ENCODE data around the gene SPACDR. TPM values are rescaled to one million over a fixed set of nuclear protein-coding genes. Genes with fewer than 3 reads are reported as not detected.
A peak's percentile ranks its signal among the peaks of the same experiment; 100 is the strongest.

Gene SPACDR
- total and polyA plus RNA-seq, 9 of the 15 experiments (the other 6 are each of a cell fraction or from before 2014, with no cell fraction given): 0.07 to 0.55 (median 0.14) TPM; not detected in 1

GRCh38 chr7:100427762-100428198 lies 36.3 kb downstream of the SPACDR start (continued):
- TF ChIP-seq, protein P1, sequence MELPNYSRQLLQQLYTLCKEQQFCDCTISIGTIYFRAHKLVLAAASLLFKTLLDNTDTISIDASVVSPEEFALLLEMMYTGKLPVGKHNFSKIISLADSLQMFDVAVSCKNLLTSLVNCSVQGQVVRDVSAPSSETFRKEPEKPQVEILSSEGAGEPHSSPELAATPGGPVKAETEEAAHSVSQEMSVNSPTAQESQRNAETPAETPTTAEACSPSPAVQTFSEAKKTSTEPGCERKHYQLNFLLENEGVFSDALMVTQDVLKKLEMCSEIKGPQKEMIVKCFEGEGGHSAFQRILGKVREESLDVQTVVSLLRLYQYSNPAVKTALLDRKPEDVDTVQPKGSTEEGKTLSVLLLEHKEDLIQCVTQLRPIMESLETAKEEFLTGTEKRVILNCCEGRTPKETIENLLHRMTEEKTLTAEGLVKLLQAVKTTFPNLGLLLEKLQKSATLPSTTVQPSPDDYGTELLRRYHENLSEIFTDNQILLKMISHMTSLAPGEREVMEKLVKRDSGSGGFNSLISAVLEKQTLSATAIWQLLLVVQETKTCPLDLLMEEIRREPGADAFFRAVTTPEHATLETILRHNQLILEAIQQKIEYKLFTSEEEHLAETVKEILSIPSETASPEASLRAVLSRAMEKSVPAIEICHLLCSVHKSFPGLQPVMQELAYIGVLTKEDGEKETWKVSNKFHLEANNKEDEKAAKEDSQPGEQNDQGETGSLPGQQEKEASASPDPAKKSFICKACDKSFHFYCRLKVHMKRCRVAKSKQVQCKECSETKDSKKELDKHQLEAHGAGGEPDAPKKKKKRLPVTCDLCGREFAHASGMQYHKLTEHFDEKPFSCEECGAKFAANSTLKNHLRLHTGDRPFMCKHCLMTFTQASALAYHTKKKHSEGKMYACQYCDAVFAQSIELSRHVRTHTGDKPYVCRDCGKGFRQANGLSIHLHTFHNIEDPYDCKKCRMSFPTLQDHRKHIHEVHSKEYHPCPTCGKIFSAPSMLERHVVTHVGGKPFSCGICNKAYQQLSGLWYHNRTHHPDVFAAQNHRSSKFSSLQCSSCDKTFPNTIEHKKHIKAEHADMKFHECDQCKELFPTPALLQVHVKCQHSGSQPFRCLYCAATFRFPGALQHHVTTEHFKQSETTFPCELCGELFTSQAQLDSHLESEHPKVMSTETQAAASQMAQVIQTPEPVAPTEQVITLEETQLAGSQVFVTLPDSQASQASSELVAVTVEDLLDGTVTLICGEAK (IDR thresholded peaks at IDR 0.05): no peak
- TF ChIP-seq, protein P1 (CRISPR knock-in tag; IDR thresholded peaks at IDR 0.05): peak; percentile 75; the same call in 1 of the 2 replicates
- no peak for TF ChIP-seq GTF2A2 (tag; IDR thresholded peaks at IDR 0.05)
- TF ChIP-seq ZNF41 (CRISPR knock-in tag; conservative IDR thresholded peaks at IDR 0.05): 0 out of 2 replicates have a peak, but pooled peaks have one; percentile 29
- no peak for TF ChIP-seq ADNP (tag; IDR thresholded peaks at IDR 0.05)
- no peak for TF ChIP-seq KHSRP (IDR thresholded peaks at IDR 0.05)
- TF ChIP-seq MCM2 (IDR thresholded peaks at IDR 0.05; ENCODE audit: low read depth): no peak
- no peak for TF ChIP-seq SLC30A9 (CRISPR knock-in tag; IDR thresholded peaks at IDR 0.05)
- no peak for TF ChIP-seq U2AF1 (optimal IDR thresholded peaks at IDR 0.05; ENCODE audit: low read depth, low read length)
- TF ChIP-seq U2AF2 (optimal IDR thresholded peaks at IDR 0.05; ENCODE audit: low read depth, low read length): no peak
- TF ChIP-seq SNIP1 (IDR thresholded peaks at IDR 0.05; ENCODE audit: low read depth): no peak
- TF ChIP-seq ZNF324 (CRISPR knock-in tag; IDR thresholded peaks at IDR 0.05): no peak
- no peak for TF ChIP-seq ZNF23 (CRISPR knock-in tag; IDR thresholded peaks at IDR 0.05)
- TF ChIP-seq PPARD (CRISPR knock-in tag; IDR thresholded peaks at IDR 0.05): no peak
- no peak for TF ChIP-seq PTBP1 (IDR thresholded peaks at IDR 0.05; ENCODE audit: low read depth, low read length)
- TF ChIP-seq CCAR2 (IDR thresholded peaks at IDR 0.05; ENCODE audit: low read depth, low read length): no peak
- no peak for TF ChIP-seq CC2D1A (IDR thresholded peaks at IDR 0.05)
- TF ChIP-seq SMAD4 (CRISPR knock-in tag; conservative IDR thresholded peaks at IDR 0.05): 0 out of 2 replicates have a peak, but pooled peaks have one; percentile 71
- TF ChIP-seq NR4A1 (CRISPR knock-in tag; IDR thresholded peaks at IDR 0.05): peak; percentile 80; the same call in 1 of the 2 replicates
- peak; percentile 90 for TF ChIP-seq NR4A1 (tag; IDR thresholded peaks at IDR 0.05)
- TF ChIP-seq, protein P2, sequence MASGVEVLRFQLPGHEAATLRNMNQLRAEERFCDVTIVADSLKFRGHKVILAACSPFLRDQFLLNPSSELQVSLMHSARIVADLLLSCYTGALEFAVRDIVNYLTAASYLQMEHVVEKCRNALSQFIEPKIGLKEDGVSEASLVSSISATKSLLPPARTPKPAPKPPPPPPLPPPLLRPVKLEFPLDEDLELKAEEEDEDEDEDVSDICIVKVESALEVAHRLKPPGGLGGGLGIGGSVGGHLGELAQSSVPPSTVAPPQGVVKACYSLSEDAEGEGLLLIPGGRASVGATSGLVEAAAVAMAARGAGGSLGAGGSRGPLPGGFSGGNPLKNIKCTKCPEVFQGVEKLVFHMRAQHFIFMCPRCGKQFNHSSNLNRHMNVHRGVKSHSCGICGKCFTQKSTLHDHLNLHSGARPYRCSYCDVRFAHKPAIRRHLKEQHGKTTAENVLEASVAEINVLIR (CRISPR knock-in tag; IDR thresholded peaks at IDR 0.05): no peak

Measured in K562 (cell line).